HG03378 (cell line): ENCODE measurements around the gene SLCO4A1.

Source experiments
- ATAC-seq: cut with Tn5 transposase; IDR thresholded peaks from one replicate; pipeline ENCODE4 v1.9.1; 2021; ENCODE audit warnings: mild to moderate bottlenecking, moderate library complexity; ENCODE audit not compliant: unreplicated experiment

SLCO4A1 gene

DNA sequence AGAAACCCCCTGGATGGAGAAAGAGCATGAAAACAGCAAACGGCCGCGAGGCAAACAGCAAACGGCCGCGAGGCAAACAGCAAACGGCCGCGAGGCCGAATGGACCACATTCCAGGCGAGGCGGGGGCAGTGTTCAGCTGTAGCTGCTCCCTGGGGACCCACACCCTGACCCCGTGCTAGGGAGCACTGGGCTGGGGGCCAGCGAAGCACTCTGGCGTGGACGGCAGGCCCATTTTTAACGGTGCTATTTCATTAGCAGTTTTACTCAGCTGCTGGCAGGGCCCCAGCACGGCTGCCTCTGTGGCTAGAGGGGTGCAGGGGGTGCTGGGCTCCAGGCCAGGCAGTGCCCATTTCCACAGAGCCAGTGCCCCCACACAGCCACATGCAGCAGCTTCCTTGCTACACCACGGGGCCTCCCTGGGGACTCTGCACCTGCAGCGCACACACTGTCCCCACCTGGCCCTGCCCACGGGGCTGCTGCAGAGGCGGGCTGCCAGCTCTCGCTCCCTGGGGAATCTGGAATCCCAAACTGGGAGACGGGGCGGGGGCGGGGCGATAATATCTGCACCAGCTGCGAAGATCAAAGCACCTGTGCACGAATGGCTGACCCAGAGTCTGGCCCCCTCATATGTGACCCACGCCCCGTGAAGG is 35.6 kb upstream of the SLCO4A1 start:
- ATAC-seq: no peak

DNA sequence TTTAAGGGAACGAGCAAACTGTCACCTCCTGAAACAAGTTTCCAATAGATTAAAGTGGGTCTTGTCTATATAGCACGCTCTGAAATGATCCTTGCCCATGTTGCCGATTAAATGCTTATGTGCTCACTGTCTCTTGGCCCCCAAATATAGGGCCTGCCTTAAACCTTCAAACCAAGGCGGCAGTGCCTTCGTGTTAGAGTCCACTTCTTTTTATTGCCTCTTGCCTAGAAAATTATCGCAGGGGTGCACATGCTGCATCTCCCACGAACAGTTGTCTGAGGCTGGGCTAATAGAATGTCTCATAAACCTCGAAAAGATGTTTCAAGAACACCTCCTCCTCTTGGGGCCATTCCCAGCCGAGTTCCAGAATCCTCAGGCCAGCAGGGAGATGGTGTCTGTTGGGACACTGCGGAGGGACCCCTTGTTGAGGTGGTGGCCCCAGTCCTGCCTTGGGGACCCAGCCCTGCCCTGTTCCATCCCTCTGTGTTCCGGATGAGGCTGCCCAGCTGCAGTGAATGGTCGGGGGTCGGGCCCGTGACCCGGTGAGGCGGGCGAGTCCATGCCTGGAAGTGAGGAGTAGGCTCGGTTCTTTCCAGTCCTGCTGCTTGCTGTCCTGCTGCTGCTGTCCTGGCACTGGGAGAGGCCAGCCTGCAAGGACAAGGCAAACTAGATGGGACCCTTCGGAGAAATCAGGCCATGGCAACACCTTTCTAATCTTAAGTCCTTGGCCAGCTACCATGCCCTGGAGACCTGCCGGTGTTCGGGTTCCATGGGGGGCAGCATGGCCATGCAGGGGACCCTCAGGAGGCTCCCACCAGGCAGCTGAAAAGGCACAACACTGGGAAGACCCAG is 34.7 kb upstream of the SLCO4A1 start:
- no peak for ATAC-seq

DNA sequence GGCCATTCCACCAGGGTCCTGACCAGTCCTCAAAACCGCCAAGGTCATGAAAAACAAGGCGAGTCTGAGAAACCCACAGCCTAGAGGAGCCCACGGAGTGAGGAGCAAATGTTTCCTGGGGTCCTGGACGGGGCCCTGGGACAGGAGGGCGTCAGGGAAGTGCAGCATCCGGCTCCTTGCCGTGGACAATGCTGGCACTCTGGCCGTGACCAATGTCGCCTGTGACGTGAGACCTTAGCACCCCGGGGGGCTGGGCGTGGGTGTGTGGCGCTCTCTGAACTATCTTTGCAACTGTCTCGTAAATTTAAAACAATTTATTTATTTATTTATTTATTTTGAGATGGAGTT is 34.1 kb upstream of the SLCO4A1 start:
- no peak for ATAC-seq

GRCh38 chr20:62609279-62609720 is 33.0 kb upstream of the SLCO4A1 start:
- ATAC-seq: no peak

- no peak for ATAC-seq
Measured at GRCh38 chr20:62609811-62610757, 32.2 kb upstream of the SLCO4A1 start.

DNA sequence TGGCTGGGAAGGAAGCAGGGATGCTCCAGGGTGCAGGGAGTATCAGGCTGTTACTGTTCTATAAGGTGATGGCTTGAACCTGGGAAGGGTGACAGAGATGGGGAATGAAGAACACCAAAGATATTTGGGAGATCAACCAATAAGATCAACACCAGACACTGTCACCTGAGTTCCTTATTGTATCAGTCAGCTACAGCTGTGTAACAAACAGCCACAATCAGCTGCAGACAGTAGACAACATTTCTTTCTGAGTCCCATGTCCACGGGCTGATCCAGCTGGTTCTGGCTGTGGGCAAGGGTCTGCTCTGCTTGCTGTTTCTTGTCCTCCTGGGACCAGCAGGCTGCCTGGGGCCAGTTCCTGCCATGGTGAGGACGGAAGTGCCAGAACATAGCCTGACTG is 31.3 kb upstream of the SLCO4A1 start:
- no peak for ATAC-seq

DNA sequence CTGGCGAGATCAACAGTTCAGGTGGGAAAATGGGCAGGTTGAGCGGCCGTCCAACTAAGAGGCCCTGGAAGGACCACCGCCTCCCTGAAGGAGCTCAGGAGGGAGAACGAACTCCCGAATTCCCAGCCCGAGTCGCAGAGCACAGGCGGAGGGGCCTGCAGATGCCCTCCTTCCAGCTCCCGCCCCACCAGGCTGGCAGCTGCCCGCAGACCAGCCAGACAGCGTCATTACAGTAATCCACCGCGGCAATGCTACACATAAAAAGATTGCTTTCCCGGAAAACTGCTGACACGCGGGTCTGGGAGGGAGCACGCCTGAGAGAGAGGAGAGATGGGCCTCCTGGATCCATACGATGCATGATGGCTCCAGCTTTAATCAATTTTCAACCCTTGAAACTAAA is 30.5 kb upstream of the SLCO4A1 start:
- ATAC-seq: no peak

DNA sequence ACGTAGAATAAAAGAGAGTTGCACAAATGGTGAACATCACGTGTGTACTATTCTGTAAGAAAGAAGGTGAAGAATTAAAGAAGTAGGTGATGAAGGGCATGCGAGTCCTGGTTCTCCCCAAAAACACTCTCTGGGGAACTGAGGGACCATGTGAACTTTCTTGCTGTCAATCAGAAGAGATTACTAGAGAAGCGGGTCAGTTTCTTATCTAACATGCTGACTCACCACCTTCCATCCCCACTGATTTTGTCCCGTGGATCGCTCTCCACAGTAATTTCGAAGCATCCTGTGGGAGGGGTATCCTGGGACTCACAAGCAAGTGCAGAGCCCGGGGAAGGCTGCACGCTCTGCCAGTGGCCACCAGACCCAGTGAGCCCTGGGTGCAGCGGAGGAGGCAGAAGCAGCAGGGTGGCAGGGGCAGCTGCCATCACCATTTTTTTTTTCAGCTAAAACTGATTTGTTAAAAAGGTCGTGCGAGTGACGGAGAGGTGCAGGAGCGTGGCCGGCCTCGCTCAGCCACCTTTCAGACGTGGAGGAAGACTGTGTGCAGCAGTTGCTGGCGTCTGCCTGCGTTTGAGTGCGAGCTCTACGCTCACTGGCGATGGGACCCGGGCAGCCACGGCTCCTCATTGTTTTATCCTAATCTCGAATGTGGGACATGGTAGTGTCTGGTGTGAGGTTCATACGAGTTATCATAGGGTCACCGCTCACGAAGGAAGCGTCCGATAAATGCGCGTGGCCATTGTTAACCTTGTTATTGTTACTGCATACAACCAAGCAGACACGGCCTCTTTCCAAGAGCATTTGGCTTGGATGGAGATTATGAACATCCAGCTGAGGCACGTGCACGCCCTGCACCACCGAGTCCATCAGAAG is 28.0 kb upstream of the SLCO4A1 start:
- no peak for ATAC-seq

DNA sequence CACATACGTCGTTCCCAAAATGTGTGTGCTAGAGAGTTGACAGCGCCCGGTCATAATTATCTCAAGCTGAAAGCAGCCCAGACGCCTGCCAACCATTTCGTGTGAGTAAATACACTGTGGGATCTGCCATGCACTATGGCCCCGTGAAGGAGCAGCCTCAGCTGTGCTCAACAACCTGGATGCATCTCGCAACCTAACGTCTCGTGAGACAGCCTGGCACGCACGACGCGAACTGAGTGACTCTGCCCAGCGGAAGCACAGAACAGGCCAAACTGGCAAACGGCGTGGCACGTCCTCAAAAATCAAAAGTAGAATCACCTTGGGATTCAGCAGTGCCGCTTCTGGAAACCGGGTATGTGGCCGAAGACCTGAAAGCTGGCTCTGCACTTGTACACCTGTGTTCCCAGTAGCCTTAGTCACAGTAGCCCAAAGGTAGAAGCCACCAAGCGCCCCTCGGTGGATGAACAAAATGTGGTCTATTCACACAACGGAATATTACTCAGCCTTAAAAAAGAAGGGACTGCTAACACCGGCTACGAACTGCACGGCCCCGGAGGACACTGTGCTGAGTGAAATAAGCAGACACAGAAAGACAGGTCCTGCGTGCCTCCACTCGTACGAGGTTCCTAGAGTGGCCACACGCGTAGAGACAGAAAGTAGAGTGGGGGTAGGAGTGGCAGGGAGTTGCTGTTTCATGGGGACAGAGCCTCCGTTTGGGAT is 27.2 kb upstream of the SLCO4A1 start:
- no peak for ATAC-seq

- no peak for ATAC-seq
Measured at GRCh38 chr20:62615750-62616251, 26.5 kb upstream of the SLCO4A1 start.

- no peak for ATAC-seq
Measured at GRCh38 chr20:62616728-62617621, 25.3 kb upstream of the SLCO4A1 start.

- no peak for ATAC-seq
Measured at GRCh38 chr20:62617711-62618483, 24.4 kb upstream of the SLCO4A1 start.

DNA sequence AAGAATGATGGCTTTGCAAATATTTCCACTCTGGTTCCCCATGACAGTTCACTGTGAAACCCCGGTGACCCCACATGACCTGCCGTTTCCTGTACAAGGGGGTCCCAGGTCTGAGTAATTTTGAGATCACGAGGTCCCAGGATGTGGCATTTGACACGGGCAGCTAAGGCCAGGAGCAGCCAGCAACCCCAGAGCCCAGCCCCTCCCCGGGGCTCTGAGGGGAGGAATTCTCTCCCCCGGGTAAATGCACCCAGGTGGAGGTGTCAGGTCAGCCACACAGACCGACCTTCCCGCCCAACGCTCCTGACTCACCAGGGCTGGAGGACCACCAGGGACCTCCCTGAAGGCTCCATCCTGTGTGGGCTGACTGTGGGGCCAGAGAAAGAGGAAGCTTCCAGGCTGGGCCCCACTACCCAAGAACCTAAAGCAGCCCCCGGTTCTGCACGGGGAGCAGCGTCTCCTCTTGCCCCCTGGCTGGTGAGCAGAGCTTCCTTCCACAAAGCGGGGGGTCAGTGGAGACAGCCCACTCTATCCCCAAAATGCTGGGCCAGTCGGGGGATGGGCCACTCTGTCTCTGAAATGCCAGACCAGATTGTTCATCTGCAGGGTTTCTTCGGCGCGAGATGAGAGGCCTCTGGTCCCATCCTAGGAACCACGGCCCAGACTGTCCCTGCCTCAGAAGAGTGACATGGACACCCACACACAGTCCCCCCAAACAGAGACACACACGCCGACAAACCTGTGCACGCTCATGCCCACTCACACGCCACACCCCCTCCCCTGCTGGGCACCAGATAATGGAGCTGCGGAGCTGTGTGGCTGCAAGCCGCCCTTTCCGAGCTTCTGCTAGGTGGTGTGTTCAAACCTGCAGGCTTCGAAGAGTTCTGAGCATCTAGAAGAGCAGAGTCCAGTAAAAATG is 23.4 kb upstream of the SLCO4A1 start:
- no peak for ATAC-seq

- no peak for ATAC-seq
Measured at GRCh38 chr20:62620625-62621024, 21.7 kb upstream of the SLCO4A1 start.

- ATAC-seq: no peak
Measured at GRCh38 chr20:62621251-62622110, 20.8 kb upstream of the SLCO4A1 start.
